H9 (cell line): ENCODE measurements around the gene BMPER. TPM values are rescaled to one million over a fixed set of nuclear protein-coding genes. Genes with fewer than 3 reads are reported as not detected.

ENCODE experiments used
- DNase-seq: peaks from one replicate; pipeline ENCODE4 v3.0.0-alpha.2; 2017
- H2AFZ ChIP-seq: one replicate; pipeline ENCODE4 v1.6.1; 2013; ENCODE audit warnings: mild to moderate bottlenecking, low read length, control low read depth, moderate library complexity
- H2AK5ac ChIP-seq: 2 replicates; pipeline ENCODE4 v1.6.1; 2013; ENCODE audit warnings: low read length, control low read depth, mixed read lengths; ENCODE audit not compliant: insufficient read length
- H2BK120ac ChIP-seq: one replicate; pipeline ENCODE4 v1.6.1; 2013; ENCODE audit warnings: low read depth, mild to moderate bottlenecking, low read length, control low read depth, inconsistent platforms; ENCODE audit not compliant: poor library complexity, severe bottlenecking
- H2BK12ac ChIP-seq: 2 replicates; pipeline ENCODE4 v1.6.1; 2013; ENCODE audit warnings: low read length, control low read depth, mixed read lengths, low read depth; ENCODE audit not compliant: insufficient read length
- H2BK15ac ChIP-seq: 2 replicates; pipeline ENCODE4 v1.6.1; 2013; ENCODE audit warnings: low read depth, low read length, control low read depth
- H2BK20ac ChIP-seq: one replicate; pipeline ENCODE4 v1.6.1; 2013; ENCODE audit warnings: low read depth, mild to moderate bottlenecking, low read length, control low read depth, inconsistent platforms; ENCODE audit not compliant: poor library complexity, severe bottlenecking
- H2BK5ac ChIP-seq: 2 replicates; pipeline ENCODE4 v1.6.1; 2013; ENCODE audit warnings: low read length, control low read depth, mixed read lengths; ENCODE audit not compliant: insufficient read length
- H3K14ac ChIP-seq: 2 replicates; pipeline ENCODE4 v1.6.1; 2013; ENCODE audit warnings: low read length, control low read depth; ENCODE audit not compliant: insufficient read depth
- H3K18ac ChIP-seq: 2 replicates; pipeline ENCODE4 v1.6.1; 2013; ENCODE audit warnings: low read depth, mild to moderate bottlenecking, mixed read lengths, low read length, control low read depth; ENCODE audit not compliant: insufficient read length
- H3K23ac ChIP-seq: 2 replicates; pipeline ENCODE4 v1.6.1; 2013; ENCODE audit warnings: low read length, control low read depth, mixed read lengths, low read depth; ENCODE audit not compliant: insufficient read length
- H3K23me2 ChIP-seq: 2 replicates; pipeline ENCODE4 v1.6.1; 2013; ENCODE audit warnings: low read depth, mild to moderate bottlenecking, mixed read lengths, low read length, control low read depth; ENCODE audit not compliant: insufficient read length, poor library complexity, severe bottlenecking
- H3K27ac ChIP-seq: 2 replicates; pipeline ENCODE4 v1.5.1; 2013; ENCODE audit warnings: low read length, control low read depth, mixed read lengths, low read depth; ENCODE audit not compliant: insufficient read length
- H3K27me3 ChIP-seq: 2 replicates; pipeline ENCODE4 v1.6.1; 2013; ENCODE audit warnings: low read length, control low read depth, inconsistent platforms; ENCODE audit not compliant: insufficient read depth
- H3K4ac ChIP-seq: 2 replicates; pipeline ENCODE4 v1.6.1; 2013; ENCODE audit warnings: low read depth, mild to moderate bottlenecking, control low read depth, inconsistent platforms, low read length, moderate library complexity
- H3K4me1 ChIP-seq: 2 replicates; pipeline ENCODE4 v1.6.1; 2013; ENCODE audit warnings: low read length, control low read depth, inconsistent platforms; ENCODE audit not compliant: insufficient read depth
- H3K4me2 ChIP-seq: 2 replicates; pipeline ENCODE4 v1.6.1; 2013; ENCODE audit warnings: low read length, control low read depth, mixed read lengths; ENCODE audit not compliant: insufficient read length, insufficient read depth
- H3K56ac ChIP-seq: 2 replicates; pipeline ENCODE4 v1.6.1; 2013; ENCODE audit warnings: low read depth, mild to moderate bottlenecking, mixed read lengths, low read length, control low read depth; ENCODE audit not compliant: insufficient read length
- H3K79me1 ChIP-seq: 2 replicates; pipeline ENCODE4 v1.6.1; 2013; ENCODE audit warnings: low read depth, mild to moderate bottlenecking, moderate library complexity, low read length, control low read depth, inconsistent platforms; ENCODE audit not compliant: insufficient read depth, poor library complexity, severe bottlenecking
- H3K79me2 ChIP-seq: 2 replicates; pipeline ENCODE4 v1.6.1; 2013; ENCODE audit warnings: low read length, control low read depth, inconsistent platforms; ENCODE audit not compliant: insufficient read depth
- H3K9ac ChIP-seq: 2 replicates; pipeline ENCODE4 v1.6.1; 2013; ENCODE audit warnings: low read length, control low read depth, mixed read lengths; ENCODE audit not compliant: insufficient read length; ENCODE audit errors: extremely low read depth
- H3K9me3 ChIP-seq: one replicate; pipeline ENCODE4 v1.6.1; 2013; ENCODE audit warnings: low read depth, low read length, inconsistent platforms; ENCODE audit not compliant: control insufficient read depth
- H3T11ph ChIP-seq: one replicate; pipeline ENCODE4 v1.6.1; 2013; ENCODE audit warnings: mild to moderate bottlenecking, low read length, control low read depth, inconsistent platforms
- H4K20me1 ChIP-seq: one replicate; pipeline ENCODE4 v1.6.1; 2013; ENCODE audit not compliant: control insufficient read depth, insufficient read length, insufficient read depth
- H4K5ac ChIP-seq: 2 replicates; pipeline ENCODE4 v1.6.1; 2013; ENCODE audit warnings: low read depth, mild to moderate bottlenecking, mixed read lengths, low read length, control low read depth; ENCODE audit not compliant: insufficient read length
- H4K8ac ChIP-seq: replicated peaks from 2 replicates; pipeline ENCODE4 v1.6.1; 2013; ENCODE audit warnings: low read length, control low read depth, mixed read lengths, low read depth; ENCODE audit not compliant: insufficient read length
- H4K91ac ChIP-seq: 2 replicates; pipeline ENCODE4 v1.6.1; 2013; ENCODE audit warnings: low read depth, mild to moderate bottlenecking, moderate library complexity, mixed read lengths, low read length, control low read depth; ENCODE audit not compliant: insufficient read length
- H3K27ac Mint-ChIP-seq, 3 experiments: 2 replicates in 2 of 3; 3 replicates in 1 of 3; pipeline ENCODE4 v1.8.0; 2020 to 2021; ENCODE audit warnings: mixed read lengths in 3 of 3, mild to moderate bottlenecking in 1 of 3, moderate library complexity in 1 of 3
- H3K27me3 Mint-ChIP-seq: 2 replicates; pipeline ENCODE4 v1.8.0; 2021; ENCODE audit warnings: low read depth, mild to moderate bottlenecking, moderate library complexity, mixed read lengths
- H3K36me3 Mint-ChIP-seq, 3 experiments: 2 replicates in 2 of 3; 3 replicates in 1 of 3; pipeline ENCODE4 v1.8.0; 2020 to 2021; ENCODE audit warnings: low read depth in 3 of 3, mixed read lengths in 3 of 3; ENCODE audit not compliant: insufficient read depth in 1 of 3
- H3K4me1 Mint-ChIP-seq, 2 experiments: 2 replicates each; pipeline ENCODE4 v1.8.0; 2020; ENCODE audit warnings: mixed read lengths in 2 of 2
- H3K4me3 Mint-ChIP-seq, 2 experiments: 2 replicates in 1 of 2; 3 replicates in 1 of 2; pipeline ENCODE4 v1.8.0; 2020 to 2021; ENCODE audit warnings: mild to moderate bottlenecking in 2 of 2, mixed read lengths in 2 of 2, moderate library complexity in 1 of 2
- H3K9me3 Mint-ChIP-seq, 2 experiments: 2 replicates in 1 of 2; 3 replicates in 1 of 2; pipeline ENCODE4 v1.8.0; 2020; ENCODE audit warnings: mild to moderate bottlenecking in 2 of 2, mixed read lengths in 2 of 2, moderate library complexity in 1 of 2
- CTCF ChIP-seq: fragments of 200-600 bp; sonication (generic); conservative IDR thresholded peaks from 3 replicates; pipeline ENCODE4 v1.8.0; 2021; ENCODE audit warnings: antibody characterized with exemption, mild to moderate bottlenecking
- WGBS: extraction: QIAGEN DNeasy Blood & Tissue Kit; methylation state at CpG from one replicate; pipeline ENCODE4 v1.1.7; 2013; ENCODE audit warnings: missing lambda C conversion rate, low lambda C conversion rate, mixed read lengths; ENCODE audit not compliant: insufficient read length; ENCODE audit errors: extremely low coverage; 5-methylcytosine and 5-hydroxymethylcytosine counted together
- total RNA-seq: library from RNA; stranded (reverse); gene quantifications from 2 replicates; pipeline ENCODE4 v1.2.1, GENCODE V29; 2021

Gene BMPER
- total RNA-seq, 1 experiment from 2014 or later, result 0.20 TPM

DNA sequence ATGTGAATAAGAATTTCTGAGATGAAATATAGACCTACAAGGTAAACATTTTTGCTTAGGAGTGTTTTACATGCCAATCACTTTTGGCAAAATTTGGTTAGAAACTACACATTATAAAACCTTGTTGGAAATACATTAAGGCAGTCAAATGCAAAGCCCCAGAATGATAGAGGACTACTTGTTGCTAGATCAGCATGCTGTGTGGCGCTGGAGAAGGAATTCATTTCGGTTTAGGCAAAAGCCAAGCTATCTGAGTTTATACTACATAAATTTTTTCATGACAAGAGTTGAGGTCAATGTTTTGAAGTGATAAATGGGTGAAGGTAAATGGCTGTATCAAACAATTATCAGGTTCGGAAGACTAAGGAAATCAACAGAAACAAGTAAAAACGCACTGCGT lies 2.3 kb downstream of the BMPER start:
- H2BK12ac ChIP-seq, result no peak overlapping the region
- H3K18ac ChIP-seq, result no peak overlapping the region
- no peak overlapping the region for H3K14ac ChIP-seq
- peaks cover 12% of the 10 kb centered on the region for H3K27me3 ChIP-seq
- H2BK15ac ChIP-seq, result no peak overlapping the region
- H3K9me3 ChIP-seq, result no peaks in the 10 kb centered on the region
- no peaks in the 10 kb centered on the region for H3K79me1 ChIP-seq
- H3K79me2 ChIP-seq, result no peaks in the 10 kb centered on the region
- H3K4me1 ChIP-seq, result peaks cover 3% of the 10 kb centered on the region
- H3K4me2 ChIP-seq, result no peak overlapping the region
- H3K23me2 ChIP-seq, result peaks cover 21% of the 10 kb centered on the region
- Mint-ChIP-seq H3K36me3 (no peaks in the 10 kb centered on the region), H3K27ac (no peak overlapping the region), H3K4me3 (no peak overlapping the region), H3K9me3 (no peaks in the 10 kb centered on the region), H3K27me3 (peaks cover 78% of the 10 kb centered on the region), H3K4me1 (peaks cover 14 to 17% of the 10 kb centered on the region in 2 experiments)
- H3K9ac ChIP-seq, result no peak overlapping the region
- H2BK20ac ChIP-seq, result no peak overlapping the region
- no peak overlapping the region for H3T11ph ChIP-seq
- WGBS, result no CpG with 5 or more reads among the region's 5 CpGs
- no peaks in the 10 kb centered on the region for H4K20me1 ChIP-seq
- no peak overlapping the region for H3K23ac ChIP-seq
- H2AFZ ChIP-seq, result no peak overlapping the region
- H4K8ac ChIP-seq, result no peak overlapping the region
- no peak for TF ChIP-seq CTCF
- no peak overlapping the region for H3K4ac ChIP-seq
- no peak overlapping the region for H2BK120ac ChIP-seq
- DNase-seq, result no peak
- H2AK5ac ChIP-seq, result no peak overlapping the region
- H4K91ac ChIP-seq, result no peak overlapping the region
- H3K27ac ChIP-seq, result no peak overlapping the region
- no peak overlapping the region for H3K56ac ChIP-seq
- H4K5ac ChIP-seq, result no peak overlapping the region
- H2BK5ac ChIP-seq, result no peak overlapping the region
